T-helper 22 cell (primary cell): ENCODE results near the gene SH3GL1.
A peak's percentile ranks its signal among the peaks of the same experiment; 100 is the strongest.
"Not testable (repeated sequence)": the region's sequence is repeated elsewhere in the genome, so short reads cannot be mapped to it uniquely, and the experiment has no call there.

Experiments
- DNase-seq: peaks from one replicate; pipeline ENCODE4 v3.0.0-alpha.2; 2020; ENCODE audit warnings: low read depth

The SH3GL1 gene

DNA sequence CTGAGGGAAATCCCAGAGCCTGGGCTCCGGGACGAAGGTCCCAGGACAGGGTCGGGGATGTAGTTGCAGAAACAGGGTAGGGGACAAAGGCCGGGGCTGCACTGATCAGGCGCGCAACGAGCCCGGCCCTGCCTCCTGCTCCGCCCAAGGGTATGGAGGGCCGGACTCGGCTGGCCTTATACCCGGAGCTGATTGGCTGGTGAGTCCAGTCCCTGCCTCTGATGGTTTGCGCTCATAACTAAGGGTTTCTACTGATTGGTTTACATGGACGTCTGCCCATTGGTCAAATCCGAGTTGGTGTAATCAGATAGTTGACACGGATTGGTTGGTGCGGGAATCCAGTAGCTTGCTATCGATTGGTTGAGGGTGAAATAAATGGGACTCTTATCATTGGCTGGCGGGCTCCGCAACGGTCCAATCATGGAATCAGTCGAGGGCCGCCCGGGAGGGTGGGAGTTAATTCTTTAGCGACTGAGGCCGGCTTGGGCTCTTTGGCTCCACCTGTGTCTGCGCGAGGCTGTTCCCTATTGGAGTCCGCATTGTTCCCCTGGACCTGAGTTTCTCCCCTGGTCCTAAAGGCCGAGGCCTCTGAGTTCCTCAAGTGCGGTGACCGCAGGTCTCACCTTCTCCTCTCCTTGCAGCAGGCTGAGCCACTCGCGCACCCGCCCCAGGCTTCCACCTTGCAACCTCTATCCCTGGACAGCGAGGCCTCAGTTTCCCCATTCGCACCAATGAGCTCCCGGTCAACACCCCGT, 57.6 kb downstream of the SH3GL1 start:
- peak; percentile 89 for DNase-seq

DNA sequence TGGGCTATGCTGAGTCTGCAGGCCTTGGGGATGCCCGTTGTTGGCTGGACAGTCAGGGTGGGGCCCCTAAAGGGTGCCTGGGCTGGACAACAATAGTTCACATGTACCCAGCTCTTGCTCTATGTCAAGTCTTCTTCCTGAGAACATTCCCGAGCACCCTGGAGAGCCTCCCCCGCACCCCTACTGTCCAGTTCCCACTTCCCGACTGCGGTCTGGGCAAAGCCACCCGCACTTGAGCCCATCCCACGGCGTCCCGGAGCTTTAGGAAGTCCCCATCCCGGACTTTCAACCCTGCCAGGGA, 58.1 kb downstream of the SH3GL1 start:
- no peak for DNase-seq

DNA sequence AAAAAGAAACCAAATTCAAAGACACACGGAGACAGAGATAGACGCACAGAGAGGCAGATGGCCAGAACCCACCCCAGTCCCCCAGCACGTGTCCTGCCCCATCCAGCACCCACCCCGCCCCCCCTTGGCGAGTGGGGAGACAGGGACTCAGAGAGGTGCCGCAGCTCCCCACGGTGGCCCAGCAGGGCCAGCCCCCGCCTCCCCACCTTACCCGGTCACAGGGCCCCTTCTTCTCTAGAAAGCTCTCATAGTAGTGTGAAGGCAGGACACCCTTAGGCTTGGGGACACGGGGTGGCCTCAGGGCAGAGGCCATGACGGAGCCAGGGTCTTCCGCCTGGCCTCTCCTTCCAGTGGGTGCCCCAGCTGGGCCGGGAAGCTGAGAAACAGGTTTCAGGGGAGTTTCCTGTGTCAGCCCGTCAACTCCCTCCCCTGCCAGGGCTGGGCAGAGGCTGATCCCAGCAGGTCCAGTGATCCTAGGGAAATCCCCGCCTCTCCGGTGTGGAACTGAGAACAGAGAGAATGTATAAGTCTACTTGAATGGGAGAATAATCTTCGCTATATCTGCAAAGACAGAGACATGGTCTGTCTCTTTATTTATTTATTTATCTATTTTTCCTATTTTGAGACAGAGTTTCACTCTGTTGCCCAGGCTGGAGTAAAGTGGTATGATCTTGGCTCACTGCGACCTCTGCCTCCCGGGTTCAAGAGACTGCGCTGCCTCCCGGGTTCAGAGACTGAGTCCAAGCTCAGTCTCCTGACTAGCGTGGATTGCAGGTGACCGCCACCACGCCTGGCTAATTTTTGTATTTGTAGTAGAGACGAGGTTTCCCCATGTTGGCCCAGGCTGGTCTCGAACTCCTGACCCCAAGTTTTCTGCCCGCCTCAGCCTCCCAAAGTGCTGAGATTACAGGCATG, 61.6 kb downstream of the SH3GL1 start, which contains the start of gene STAP2:
Gene STAP2 (minus strand): TSS at position 387 of the 915 bp plus-strand sequence. CDS start 74 bp downstream, at position 313.
- no peak for DNase-seq

DNA sequence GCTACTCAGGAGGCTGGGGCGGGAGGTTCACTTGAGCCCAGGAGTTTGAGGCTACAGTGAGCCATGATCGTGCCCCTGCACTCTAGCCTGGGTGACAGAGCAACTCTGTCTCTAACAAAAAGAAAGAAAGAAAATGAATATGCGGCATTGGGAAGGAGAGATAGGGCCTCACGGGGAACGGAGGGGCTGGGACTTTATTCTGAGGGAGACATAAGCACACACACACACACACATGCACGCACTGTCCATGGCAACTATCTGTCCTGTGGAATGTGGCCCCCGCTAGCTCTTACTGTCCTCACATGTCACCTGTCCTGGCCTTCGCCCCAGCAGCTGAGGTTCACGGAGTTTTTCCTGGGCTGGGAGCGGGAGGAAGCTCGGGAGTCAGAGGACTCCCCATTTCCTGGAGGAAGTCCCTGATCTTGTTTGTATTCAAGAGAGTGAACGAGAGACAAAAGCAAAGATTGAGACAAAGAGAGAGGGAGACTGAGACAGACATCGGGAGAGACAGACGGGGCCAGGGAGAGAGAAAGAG, 62.4 kb downstream of the SH3GL1 start:
- DNase-seq = no peak

DNA sequence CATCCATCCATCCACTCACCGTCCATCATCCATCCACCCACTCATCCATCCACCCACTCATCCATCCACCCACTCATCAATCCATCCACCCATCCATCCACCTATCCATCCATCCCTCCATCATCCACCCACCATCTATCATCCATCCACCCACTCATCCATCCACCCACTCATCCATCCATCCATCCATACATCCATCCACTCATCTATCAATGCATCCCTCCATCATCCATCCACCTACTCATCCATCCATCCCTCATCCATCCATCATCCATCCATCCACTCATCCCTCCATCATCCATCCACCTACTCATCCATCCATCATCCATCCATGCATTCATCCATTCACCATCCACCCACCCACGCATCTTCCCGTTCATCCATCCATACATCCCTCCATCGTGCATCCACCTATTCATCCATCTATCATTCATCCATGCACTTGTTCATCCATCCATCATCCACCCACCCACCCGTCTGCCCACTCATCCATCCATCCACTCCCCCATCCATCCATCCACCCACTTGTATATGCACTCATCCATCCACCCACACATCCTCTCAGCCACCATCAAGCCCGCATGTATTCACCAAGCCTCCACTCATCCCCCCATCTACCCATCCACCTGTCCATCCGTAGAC, 65.3 kb downstream of the SH3GL1 start:
- no peak for DNase-seq

DNA sequence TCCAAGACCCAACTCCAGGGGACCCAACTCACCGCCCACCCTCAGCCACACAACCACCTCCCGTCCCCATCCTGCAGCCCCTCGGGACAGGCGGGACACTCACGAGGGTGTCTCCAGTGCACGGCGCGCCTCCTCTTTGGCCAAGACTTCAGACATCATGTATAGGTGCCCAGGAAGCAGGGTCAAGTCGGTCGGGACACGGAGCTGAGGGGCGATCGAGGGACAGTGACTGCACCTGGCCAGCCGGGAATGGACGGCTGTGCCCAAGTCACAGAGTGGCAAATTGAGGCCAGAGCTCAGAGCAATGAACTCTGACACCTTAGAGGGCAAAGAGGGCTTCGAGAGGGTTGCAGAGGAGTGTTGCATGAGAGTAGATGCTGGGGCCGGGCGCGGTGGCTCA, 70.5 kb downstream of the SH3GL1 start:
- no peak for DNase-seq

DNA sequence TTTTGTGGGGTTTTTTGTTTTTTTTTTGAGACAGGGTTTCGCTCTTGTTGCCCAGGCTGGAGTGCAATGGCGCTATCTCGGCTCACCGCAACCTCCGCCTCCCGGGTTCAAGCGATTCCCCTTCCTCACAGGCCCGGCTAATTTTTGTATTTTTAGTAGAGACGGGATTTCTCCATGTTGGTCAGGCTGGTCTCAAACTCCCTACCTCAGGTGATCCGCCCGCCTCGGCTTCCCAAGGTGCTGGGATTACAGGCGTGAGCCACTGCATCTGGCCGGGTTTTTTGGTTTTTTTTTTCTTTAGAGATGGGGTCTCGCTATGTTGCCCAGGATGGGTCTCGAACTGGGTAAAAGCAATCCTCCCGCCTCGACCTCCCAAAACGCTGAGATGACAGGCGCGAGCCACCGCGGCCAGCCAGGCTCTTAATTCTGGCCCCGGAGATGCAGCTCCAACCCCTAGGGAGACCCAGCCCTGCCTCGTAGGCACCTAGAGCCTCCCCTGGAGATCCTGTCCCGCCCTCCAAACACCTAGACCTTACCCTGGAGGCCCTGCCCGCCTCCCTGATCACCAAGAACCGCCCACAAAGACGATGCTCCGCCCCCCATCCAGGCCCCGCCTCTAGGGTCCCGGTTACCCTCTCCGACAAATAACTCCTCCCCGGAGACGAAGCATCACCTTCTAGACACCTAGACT, 71.2 kb downstream of the SH3GL1 start:
- DNase-seq = not testable (repeated sequence)

DNA sequence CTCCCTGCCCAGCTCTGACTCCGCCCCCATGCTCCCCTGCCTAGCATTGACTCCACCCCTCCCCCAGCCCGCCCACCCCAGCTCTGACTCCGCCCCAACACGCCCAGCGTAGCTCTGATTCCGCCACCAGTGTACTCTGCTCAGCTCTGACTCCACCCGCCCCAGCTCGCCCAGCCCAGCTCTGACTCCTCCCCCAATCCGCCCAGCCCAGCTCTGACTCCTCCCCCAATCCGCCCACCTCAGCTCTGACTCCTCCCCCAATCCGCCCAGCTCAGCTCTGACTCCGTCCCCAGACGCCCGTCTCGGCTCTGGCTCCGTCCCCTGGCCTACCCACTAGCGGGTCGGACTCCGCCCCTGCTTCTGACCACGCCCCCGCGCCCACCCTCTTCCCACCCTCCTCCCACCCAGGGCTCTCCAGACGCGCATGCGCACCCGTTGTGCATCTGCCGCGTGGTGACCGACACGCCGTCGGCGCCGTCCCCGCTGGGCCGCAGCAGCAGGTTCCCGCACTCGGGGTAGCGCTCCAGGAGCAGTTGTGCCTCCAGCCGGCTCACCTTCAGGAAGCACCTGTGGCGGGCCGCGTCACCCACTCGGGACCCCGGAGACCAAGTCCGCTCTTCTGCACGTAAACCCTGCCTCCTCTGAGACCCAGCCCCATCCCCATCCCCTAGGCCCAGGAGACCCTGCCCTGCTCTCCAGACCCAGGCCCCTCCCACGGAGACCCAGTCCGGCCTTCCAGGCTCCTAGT, 71.9 kb downstream of the SH3GL1 start:
- peak; percentile 89 for DNase-seq

DNA sequence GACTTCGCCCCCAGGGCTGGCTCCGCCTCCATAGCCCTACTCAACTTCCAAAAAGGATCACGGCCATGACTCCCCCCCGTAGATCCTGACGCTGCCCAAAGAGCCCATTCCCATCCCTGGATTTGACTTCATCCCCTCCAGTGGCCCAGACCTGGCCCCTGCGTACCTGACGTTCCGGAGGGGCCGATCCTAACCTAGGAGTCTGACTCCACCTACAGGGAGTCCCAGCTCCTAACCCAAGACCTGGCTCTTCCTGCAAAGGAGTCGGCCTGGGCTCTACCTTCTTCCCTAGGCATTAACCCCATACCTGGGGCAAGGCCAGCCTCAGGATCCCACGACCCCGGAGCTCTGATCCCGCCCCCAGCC, 72.5 kb downstream of the SH3GL1 start:
- no peak for DNase-seq

DNA sequence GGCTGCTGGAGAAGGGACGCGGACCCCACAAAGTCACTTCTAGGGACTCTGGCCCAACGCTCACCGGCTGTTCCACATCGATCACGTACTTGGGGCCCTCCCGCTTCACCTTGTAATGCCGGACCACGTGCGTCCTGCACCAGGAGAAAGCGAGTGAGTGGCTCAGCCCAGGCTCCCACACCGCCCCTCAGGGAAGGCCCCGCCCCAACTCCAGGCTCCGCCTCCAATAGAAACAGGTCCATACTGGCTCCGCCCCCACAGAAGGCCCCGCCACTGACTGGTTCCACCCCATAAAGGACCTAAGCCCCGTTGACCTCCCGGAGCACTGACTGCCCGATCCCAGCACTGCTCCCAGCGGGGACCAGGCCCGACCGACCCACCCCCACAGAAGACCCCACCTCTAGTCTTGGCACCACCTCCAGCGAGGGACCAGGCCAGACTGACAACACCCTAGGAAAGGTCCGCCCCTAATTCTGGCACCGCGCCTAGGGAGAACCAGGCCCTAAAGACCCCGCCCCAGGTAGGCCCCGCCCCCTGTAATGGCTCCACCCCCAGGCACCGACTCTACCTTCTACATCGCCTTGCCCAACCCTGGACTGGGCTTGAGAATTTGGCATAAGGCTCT, 73.0 kb downstream of the SH3GL1 start:
- peak; percentile 51 for DNase-seq

DNA sequence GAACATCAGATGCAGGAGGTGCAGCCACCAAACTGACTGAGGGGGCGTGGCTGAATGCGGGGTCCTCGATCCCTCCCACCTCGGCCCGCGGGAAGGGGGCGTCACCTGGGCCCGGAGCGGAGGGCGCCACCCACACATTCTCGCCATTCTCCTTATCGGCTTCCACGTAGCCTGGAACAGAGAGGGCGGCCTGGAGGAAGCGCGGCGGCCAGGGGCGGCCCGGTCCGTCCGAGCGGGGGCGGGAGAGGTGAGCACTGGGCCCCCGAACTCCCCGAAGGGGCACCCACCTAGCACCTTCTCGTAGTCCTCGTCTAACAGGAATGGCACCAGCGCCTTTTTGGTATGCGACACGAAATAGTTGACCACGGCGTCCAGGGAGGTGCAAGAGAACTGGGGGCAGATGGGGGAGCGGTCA, 73.5 kb downstream of the SH3GL1 start:
- no peak for DNase-seq

DNA sequence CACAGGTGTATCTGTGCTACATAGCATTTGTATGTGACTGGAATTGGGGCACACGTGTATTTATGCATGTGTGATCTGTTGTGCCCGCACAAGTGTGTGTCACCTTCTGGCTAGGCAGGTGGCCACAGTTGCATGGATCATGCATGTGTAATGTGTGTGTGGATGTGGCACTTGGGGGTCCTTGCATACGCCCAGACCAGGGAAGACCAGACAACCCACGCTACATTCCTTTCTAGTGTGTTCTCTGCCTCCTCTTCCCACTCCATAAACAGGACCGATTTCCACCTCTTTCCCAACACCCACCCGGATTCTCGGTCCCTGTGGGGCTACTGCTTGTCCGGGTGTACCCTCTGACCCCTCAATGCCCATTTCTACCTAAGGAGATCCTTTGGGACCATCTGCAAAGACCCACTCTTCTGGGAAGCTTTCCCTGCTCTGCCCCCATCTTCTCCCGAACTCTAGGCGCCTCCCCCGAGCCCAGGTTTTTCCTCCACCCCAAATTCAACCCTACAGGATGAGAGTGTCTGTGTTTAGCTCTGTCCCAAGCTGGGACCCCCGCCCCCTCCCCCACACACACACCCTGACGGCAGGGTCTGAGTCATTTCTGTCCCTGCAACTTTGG, 74.0 kb downstream of the SH3GL1 start:
- no peak for DNase-seq

DNA sequence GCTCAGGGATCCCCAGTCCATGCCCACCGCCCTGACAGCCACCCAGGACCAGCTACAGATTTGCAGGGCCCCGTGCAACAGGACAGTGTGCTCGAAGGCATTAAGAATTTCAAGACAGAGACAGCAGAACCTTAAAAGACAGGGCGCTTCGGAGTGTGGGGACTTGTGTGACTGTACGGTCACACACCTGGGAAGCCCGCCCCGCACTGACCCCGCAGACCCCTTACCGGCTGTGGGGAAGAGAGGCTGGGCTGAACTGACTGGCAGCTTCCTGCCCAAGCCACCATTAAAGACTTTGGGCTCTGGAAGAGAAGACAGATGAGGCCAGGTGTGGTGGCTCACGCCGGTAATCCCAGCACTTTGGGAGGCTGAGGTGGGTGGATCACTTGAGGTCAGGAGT, 76.1 kb downstream of the SH3GL1 start:
- no peak for DNase-seq

DNA sequence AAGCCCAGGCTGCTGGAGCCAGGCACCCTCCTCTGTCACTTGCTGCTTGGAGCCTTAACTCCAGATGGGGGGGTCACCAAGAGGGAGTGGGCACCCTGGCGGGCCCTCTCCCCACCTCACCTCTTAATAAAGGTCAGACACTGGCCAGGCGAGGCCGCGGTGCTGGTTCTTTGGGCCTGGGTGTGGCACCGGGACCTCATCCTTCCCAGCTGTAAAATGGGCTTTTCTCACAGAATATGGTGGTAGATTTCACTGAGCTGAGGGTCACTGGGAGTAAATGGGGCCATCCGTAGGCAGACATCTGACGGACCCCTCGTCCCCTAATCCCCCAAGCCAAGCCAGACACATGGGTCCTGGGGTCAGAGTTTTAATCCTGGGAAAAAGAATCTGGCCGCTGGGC, 76.7 kb downstream of the SH3GL1 start:
- DNase-seq = no peak

DNA sequence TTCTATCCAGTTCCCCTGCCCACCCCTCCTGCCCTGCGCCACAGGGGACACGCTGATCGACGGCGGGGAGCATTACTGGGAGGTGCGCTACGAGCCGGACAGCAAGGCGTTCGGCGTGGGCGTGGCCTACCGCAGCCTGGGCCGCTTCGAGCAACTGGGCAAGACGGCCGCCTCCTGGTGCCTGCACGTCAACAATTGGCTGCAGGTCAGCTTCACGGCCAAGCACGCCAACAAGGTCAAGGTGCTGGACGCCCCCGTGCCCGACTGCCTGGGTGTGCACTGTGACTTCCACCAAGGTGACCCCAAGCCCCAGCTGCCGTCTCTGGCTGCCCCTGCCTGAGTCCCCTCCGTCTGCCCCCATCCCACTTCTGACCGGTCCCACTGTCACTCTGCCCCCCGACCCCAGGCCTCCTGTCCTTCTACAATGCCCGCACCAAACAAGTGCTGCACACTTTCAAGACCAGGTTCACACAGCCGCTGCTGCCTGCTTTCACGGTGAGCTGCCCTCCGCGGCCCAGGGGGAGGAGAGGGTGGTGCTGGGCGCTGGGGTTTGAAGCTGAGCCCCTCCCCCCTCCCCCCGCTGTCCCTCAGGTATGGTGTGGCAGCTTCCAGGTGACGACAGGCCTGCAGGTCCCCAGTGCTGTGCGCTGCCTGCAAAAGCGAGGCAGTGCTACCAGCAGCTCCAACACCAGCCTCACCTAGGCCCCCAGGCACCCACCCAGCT, 77.2 kb downstream of the SH3GL1 start:
- DNase-seq = no peak

DNA sequence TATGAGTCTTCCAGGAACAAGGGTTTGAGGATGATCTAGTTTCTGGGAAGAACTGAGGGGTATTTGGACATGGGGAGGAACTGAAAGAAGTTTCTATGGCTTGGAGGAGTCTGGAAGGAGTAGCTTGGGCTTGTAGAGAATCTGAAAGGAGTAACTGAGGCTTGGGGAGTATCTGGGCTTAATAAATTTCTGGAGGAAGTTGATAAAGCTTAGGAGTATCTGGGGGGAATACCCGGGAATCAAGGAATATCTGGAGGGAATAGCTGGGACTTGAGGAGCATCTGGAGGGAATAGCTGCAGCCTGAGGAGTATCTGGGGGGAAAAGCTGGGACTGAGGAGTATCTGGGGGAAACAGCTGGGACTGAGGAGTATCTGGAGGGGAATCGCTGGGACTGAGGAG, 79.9 kb downstream of the SH3GL1 start:
- DNase-seq = no peak

DNA sequence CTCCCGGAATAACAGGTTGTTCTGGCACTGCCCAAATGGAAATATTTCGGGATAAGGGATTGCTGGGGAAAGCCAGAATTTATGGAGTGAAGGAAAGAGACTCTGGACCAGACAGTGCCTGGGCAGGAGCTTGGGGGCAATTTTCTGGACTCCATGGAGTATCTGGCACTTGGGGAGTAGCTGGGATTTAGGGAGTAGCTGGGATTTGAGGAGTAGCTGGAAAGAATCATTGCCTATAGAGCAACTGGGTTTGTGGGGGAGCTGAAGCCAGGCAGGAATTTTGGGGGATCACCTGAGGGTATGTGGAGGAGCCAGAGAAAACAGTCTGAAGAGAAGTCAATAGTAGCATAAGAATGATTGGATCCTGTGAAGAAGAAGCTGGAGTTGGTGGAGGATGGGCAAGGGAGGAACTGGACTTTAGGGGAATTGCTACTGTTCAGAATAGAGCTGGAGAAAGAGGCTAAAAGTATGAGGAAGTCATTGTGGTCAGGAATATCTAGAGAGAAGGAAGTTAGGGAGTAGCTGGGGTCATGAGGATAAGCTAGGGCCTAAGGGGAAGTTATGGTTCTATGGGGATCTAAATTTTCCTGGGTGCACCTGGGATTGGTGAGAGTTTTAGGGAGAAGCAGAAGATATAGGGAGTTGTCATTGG, 81.2 kb downstream of the SH3GL1 start:
- DNase-seq = no peak

DNA sequence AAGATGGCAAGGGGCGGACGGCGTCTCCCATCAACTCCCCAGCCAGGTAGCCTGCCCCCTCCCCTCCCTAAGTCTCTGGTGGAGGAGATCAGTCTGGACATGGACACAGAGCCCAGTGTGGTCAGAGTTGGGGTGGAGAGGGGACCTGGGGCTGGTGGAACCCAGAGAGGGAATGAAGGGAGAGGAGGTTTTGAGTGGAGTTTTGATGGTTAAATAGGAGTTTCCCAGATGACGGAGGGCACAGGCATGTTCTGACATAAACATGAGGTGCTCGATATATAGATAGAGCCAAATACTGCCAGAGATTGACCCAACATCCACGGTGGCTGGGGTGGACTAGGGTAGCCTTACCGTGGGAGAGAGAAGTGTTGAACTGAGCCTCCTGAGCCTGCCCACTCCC, 81.9 kb downstream of the SH3GL1 start:
- DNase-seq = no peak

DNA sequence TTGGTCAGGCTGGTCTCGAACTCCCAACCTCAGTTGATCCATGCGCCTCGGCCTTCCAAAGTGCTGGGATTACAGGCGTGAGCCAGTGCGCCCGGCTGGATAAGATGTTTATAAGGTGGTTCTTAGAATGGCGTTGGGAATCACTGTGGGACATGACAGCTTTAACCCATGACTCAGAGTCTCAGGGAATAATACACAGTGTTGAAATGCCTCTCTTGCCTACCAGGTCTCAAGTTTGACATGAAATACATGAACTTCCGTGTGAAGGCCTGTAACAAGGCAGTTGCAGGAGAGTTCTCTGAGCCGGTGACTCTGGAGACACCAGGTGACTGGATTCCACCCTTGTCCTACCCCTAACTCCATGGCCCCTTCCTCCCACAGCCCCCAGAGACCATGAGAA, 83.4 kb downstream of the SH3GL1 start:
- DNase-seq = no peak
